DMS114 treated with DMSO at 0.1 percent for 48 hours (cell line): ENCODE measurements around the gene RPL31.

Experiments used
- DNase-seq: peaks from one replicate; lab custom pipeline; 2025; ENCODE audit not compliant: unreplicated experiment; lab: John Stamatoyannopoulos, UW

Gene RPL31

GRCh38 chr2:101001691-101002561 lies at the start of gene RPL31:
Gene RPL31 (plus strand): TSS chr2:101002289. CDS start chr2:101002702, 413 bp downstream.
- peak; percentile 97 for DNase-seq

GRCh38 chr2:100952512-100952911 lies 49.6 kb upstream of the RPL31 start:
- DNase-seq, result no peak

- no peak for DNase-seq
These were observed 48.6 kb upstream of the RPL31 start for GRCh38 chr2:100953406-100954043.

GRCh38 chr2:100954044-100954420 lies 48.1 kb upstream of the RPL31 start:
- no peak for DNase-seq

GRCh38 chr2:100955226-100955625 lies 46.9 kb upstream of the RPL31 start:
- DNase-seq, result no peak

- no peak for DNase-seq
These were observed 46.0 kb upstream of the RPL31 start for GRCh38 chr2:100956081-100956480.

GRCh38 chr2:100957996-100958653 lies 44.0 kb upstream of the RPL31 start:
- DNase-seq, result no peak

GRCh38 chr2:100959225-100959880 lies 42.7 kb upstream of the RPL31 start:
- no peak for DNase-seq

- no peak for DNase-seq
These were observed 41.4 kb upstream of the RPL31 start for GRCh38 chr2:100960688-100961087.

- no peak for DNase-seq
These were observed 39.6 kb upstream of the RPL31 start for GRCh38 chr2:100962366-100963025.

- no peak for DNase-seq
These were observed 39.1 kb upstream of the RPL31 start for GRCh38 chr2:100963026-100963375.

GRCh38 chr2:100964222-100964621 lies 37.9 kb upstream of the RPL31 start:
- no peak for DNase-seq

- no peak for DNase-seq
These were observed 37.4 kb upstream of the RPL31 start for GRCh38 chr2:100964681-100965169.

GRCh38 chr2:100965596-100965995 lies 36.5 kb upstream of the RPL31 start:
- DNase-seq, result no peak

- DNase-seq, result no peak
These were observed 34.4 kb upstream of the RPL31 start for GRCh38 chr2:100967716-100968115.

GRCh38 chr2:100968146-100969145 lies 33.6 kb upstream of the RPL31 start:
- DNase-seq, result no peak

- DNase-seq, result no peak
These were observed 32.1 kb upstream of the RPL31 start for GRCh38 chr2:100969998-100970397.

GRCh38 chr2:100971221-100971620 lies 30.9 kb upstream of the RPL31 start:
- DNase-seq, result no peak

- DNase-seq, result no peak
These were observed 29.6 kb upstream of the RPL31 start for GRCh38 chr2:100972452-100972851.
